ENCODE measurements around the gene UBE2G2.

The UBE2G2 gene

DNA sequence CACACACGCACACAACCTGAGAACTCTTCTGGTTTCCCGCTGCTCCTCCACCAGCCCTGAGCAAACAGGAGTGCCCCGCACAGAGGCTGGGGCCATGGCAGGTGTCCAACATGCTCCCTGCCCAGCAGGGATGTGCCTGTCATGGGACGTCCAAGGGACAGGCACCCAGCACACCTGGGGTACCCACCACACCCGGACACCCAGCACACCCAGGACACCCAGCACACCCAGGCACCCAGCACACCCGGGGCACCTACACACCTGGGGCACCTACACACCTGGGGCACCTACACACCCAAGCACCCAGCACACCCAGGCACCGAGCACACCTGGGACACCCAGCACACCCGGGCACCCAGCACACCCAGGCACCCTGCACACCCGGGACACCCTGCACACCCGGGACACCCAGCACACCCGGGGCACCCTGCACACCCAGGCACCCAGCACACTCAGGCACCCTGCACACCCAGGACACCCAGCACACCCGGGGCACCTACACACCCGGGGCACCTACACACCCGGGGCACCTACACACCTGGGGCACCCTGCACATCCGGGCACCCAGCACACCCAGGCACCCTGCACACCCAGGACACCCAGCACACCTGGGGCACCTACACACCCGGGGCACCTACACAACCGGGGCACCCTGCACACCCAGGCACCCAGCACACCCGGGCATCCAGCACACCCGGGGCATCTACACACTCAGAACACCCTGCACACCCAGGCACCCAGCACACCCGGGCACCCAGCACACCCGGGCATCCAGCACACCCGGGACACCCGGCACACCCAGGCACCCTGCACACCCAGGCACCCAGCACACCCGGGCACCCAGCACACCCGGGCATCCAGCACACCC is 37.9 kb downstream of the UBE2G2 start:
- Histone ChIP-seq H3K79me2 (ENCODE audit: control insufficient read depth, insufficient read depth, low read length, unreplicated experiment) (no peaks in the 10 kb centered on the region), H3K27ac (ENCODE audit: low read depth, low read length) (no peak overlapping the region), H3K4me3 (ENCODE audit: low read depth, low read length) (no peak overlapping the region), H3K4me1 (ENCODE audit: control insufficient read depth, insufficient read depth, low read length, unreplicated experiment) (no peaks in the 10 kb centered on the region), H3K27me3 (ENCODE audit: insufficient read depth, low read length) (no peaks in the 10 kb centered on the region), H3K36me3 (ENCODE audit: insufficient read depth, low read length) (no peaks in the 10 kb centered on the region), H2AFZ (ENCODE audit: low read length, unreplicated experiment) (no peak overlapping the region)

DNA sequence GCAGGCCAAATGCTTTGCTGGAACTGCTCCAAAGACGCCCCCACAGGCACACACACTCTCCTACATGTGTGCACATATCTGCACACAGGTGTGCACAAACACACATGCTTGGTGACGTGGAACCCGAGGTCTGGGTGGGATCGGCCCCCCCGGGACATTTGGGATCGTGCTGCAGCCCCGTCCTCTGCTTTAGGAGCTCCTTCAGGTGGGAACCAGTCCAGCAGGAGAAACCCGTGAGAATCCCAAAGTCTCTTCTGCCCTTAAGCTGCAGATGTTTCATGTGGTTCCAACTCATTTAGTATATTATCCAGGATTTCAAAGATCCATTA is 38.6 kb downstream of the UBE2G2 start:
- Histone ChIP-seq H3K79me2 (ENCODE audit: control insufficient read depth, insufficient read depth, low read length, unreplicated experiment) (no peaks in the 10 kb centered on the region), H3K4me3 (ENCODE audit: low read depth, low read length) (no peak overlapping the region), H3K4me1 (ENCODE audit: control insufficient read depth, insufficient read depth, low read length, unreplicated experiment) (no peaks in the 10 kb centered on the region), H3K27ac (ENCODE audit: low read depth, low read length) (no peak overlapping the region), H3K27me3 (ENCODE audit: insufficient read depth, low read length) (no peaks in the 10 kb centered on the region), H3K36me3 (ENCODE audit: insufficient read depth, low read length) (no peaks in the 10 kb centered on the region), H2AFZ (ENCODE audit: low read length, unreplicated experiment) (no peak overlapping the region)

DNA sequence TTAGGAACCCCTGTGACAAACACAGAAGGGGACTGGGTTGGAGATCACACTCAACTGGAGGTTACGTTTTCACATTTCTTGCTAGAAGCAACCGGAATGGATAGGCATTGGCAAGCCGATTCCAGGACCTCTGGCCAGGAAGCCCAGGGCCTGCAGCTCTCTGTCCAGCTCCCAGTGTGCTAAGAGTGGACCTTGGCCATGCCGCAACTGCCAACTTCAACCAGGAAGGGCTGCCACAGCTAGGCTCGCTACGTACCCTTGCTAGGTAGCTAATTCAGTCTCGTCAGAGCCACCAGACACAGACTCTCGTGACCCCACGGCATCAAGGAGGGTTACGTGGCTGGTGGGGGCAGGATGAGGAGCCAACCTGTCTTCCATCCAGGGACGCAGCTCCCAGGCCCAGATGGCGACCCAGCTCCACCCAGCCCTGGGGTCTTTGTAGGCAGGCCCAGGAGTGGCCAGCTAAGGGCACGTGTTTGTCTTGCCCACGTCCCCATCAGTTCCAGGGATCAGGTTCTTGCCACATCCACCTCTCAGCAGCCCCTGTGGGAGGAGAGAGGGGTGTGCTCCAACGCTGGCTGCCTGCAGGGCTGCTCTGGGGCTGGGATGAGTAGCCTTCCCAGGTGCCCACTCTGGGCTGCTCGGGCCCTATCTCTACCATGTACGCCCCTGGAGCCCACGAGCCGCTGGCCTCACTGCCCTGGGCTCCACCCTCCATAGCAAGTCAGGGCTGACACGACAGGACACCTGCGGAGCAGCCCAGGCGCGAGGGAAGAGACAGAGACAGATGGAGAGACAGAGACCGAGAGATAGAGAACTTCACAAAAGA is 39.2 kb downstream of the UBE2G2 start:
- no peak overlapping the region for H3K4me3 ChIP-seq (ENCODE audit: low read depth, low read length)
- no peaks in the 10 kb centered on the region for H3K27me3 ChIP-seq (ENCODE audit: insufficient read depth, low read length)
- H3K36me3 ChIP-seq (ENCODE audit: insufficient read depth, low read length), result no peaks in the 10 kb centered on the region
- H2AFZ ChIP-seq (ENCODE audit: low read length, unreplicated experiment), result no peak overlapping the region
- no peaks in the 10 kb centered on the region for H3K4me1 ChIP-seq (ENCODE audit: control insufficient read depth, insufficient read depth, low read length, unreplicated experiment)
- no peaks in the 10 kb centered on the region for H3K79me2 ChIP-seq (ENCODE audit: control insufficient read depth, insufficient read depth, low read length, unreplicated experiment)
- no peak overlapping the region for H3K27ac ChIP-seq (ENCODE audit: low read depth, low read length)

DNA sequence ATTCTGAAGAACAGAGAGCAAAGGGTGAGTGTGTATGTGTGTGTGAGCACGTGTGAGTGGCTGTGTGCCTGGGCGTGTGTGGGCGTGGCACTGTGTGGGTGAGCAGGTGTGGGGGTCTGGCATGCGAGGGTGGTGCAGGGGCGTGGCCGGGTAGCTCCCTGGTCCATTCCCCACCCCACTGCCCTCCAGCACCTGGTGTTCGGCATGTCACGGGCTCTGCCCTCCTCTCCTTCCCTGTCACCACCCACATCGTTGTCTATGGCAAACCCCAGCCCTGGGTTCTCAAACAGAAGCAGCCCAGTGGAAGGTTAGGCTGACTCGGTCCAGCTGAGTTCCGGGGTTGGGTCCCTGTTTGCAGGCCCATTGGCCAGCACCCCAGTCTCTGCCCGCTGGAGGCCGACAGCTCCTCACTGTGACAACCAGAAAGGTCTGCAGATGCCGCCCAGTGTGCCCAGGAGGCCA is 39.8 kb downstream of the UBE2G2 start:
- no peak overlapping the region for H2AFZ ChIP-seq (ENCODE audit: low read length, unreplicated experiment)
- H3K4me1 ChIP-seq (ENCODE audit: control insufficient read depth, insufficient read depth, low read length, unreplicated experiment), result no peaks in the 10 kb centered on the region
- H3K4me3 ChIP-seq (ENCODE audit: low read depth, low read length), result no peak overlapping the region
- H3K79me2 ChIP-seq (ENCODE audit: control insufficient read depth, insufficient read depth, low read length, unreplicated experiment), result no peaks in the 10 kb centered on the region
- H3K36me3 ChIP-seq (ENCODE audit: insufficient read depth, low read length), result no peaks in the 10 kb centered on the region
- H3K27me3 ChIP-seq (ENCODE audit: insufficient read depth, low read length), result no peaks in the 10 kb centered on the region
- H3K27ac ChIP-seq (ENCODE audit: low read depth, low read length), result no peak overlapping the region

DNA sequence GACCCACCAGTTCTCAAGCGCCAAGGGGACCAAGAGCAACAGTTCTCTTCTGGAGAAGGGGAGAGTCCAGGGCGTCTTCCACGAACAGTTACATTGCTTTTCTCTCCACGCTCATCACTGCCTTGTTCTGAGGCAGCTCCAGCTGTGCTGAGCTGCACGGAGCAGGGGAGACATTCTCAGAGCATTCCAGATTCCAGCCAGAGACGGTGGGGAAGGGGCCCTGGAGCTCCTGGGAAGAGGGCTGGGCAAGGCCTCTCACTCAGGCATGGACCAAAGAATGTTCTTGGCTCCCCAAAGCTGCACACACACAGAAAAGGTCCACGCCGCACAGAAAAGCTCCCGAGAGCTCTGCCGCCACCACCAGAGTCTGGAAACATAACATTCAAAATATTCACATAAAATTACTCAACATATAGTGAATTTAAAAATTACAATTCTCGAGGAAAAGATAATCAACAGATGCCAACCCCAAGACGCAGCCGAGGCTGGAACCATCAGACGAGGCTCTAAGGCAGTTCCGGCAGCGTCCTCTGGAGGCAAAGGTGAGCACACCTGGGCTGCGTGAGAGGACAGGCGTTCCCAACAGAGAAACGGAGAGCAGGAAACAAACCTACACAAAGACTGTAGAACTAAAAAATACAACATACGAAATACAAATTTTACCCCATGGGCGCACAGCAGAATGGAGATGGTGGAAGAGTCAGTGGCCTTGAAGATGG is 40.5 kb downstream of the UBE2G2 start:
- no peak overlapping the region for H2AFZ ChIP-seq (ENCODE audit: low read length, unreplicated experiment)
- H3K79me2 ChIP-seq (ENCODE audit: control insufficient read depth, insufficient read depth, low read length, unreplicated experiment), result no peaks in the 10 kb centered on the region
- H3K4me1 ChIP-seq (ENCODE audit: control insufficient read depth, insufficient read depth, low read length, unreplicated experiment), result no peaks in the 10 kb centered on the region
- no peak overlapping the region for H3K27ac ChIP-seq (ENCODE audit: low read depth, low read length)
- no peaks in the 10 kb centered on the region for H3K36me3 ChIP-seq (ENCODE audit: insufficient read depth, low read length)
- no peak overlapping the region for H3K4me3 ChIP-seq (ENCODE audit: low read depth, low read length)
- H3K27me3 ChIP-seq (ENCODE audit: insufficient read depth, low read length), result peaks cover 3% of the 10 kb centered on the region; the same call in 1 of the 2 replicates

DNA sequence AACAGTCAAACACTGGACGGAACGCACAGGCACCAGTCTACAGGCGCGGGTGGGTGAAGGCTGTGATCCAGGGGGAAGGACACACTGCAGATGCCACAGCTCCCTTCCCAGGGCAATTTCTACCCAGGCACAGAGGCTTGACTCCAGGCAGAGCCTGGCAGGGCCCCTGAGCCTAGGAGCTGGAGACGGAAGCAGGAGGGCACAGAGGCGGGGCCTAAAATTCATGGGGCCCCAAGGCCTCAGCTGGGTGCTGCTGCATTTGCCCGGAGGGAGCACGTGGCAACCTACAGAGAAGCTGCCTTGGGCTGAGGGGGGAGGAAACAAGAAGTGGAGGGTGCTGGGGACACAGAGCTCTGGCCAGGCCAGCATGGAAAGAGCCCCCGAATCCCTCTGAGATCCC is 41.2 kb downstream of the UBE2G2 start:
- no peak overlapping the region for H3K27ac ChIP-seq (ENCODE audit: low read depth, low read length)
- no peaks in the 10 kb centered on the region for H3K4me1 ChIP-seq (ENCODE audit: control insufficient read depth, insufficient read depth, low read length, unreplicated experiment)
- H3K36me3 ChIP-seq (ENCODE audit: insufficient read depth, low read length), result no peaks in the 10 kb centered on the region
- H2AFZ ChIP-seq (ENCODE audit: low read length, unreplicated experiment), result no peak overlapping the region
- peaks cover 3% of the 10 kb centered on the region; the same call in 1 of the 2 replicates for H3K27me3 ChIP-seq (ENCODE audit: insufficient read depth, low read length)
- H3K79me2 ChIP-seq (ENCODE audit: control insufficient read depth, insufficient read depth, low read length, unreplicated experiment), result no peaks in the 10 kb centered on the region
- no peak overlapping the region for H3K4me3 ChIP-seq (ENCODE audit: low read depth, low read length)

DNA sequence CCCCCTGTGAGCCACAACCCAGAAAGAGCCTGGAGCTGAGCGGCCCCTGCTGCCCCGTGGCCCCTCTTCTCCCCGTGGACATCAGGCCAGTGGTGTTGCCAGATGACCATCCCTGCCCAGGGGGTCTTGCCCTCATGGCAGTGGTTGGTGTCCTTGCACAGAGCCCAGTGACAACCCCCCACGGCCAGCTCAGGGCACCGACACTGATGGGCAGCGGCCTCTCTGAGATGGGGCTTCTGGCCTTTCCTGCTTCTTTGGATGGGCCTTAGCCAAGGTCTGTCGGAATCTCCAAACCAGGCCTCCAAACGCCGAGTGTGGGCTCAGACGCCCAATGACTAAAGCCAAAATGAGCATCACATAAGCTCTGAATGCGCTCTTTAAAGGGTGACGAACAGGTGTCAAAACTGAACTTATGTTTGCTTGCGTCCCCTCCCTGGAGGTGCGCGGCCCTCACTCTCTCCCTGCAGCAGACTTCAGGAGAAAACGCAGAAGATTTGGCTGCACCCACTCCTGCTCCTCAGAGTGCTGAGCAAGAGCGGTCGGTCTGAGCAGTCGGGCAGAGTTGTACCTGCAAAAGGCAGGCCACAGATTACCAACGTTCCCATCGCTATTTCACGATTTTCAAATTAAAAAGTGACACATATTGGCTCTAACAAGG is 41.9 kb downstream of the UBE2G2 start:
- no peak overlapping the region for H3K4me3 ChIP-seq (ENCODE audit: low read depth, low read length)
- H3K27ac ChIP-seq (ENCODE audit: low read depth, low read length), result no peak overlapping the region
- no peak overlapping the region for H2AFZ ChIP-seq (ENCODE audit: low read length, unreplicated experiment)
- H3K36me3 ChIP-seq (ENCODE audit: insufficient read depth, low read length), result no peaks in the 10 kb centered on the region
- H3K27me3 ChIP-seq (ENCODE audit: insufficient read depth, low read length), result peaks cover 3% of the 10 kb centered on the region; the same call in 1 of the 2 replicates
- H3K79me2 ChIP-seq (ENCODE audit: control insufficient read depth, insufficient read depth, low read length, unreplicated experiment), result no peaks in the 10 kb centered on the region
- no peaks in the 10 kb centered on the region for H3K4me1 ChIP-seq (ENCODE audit: control insufficient read depth, insufficient read depth, low read length, unreplicated experiment)

DNA sequence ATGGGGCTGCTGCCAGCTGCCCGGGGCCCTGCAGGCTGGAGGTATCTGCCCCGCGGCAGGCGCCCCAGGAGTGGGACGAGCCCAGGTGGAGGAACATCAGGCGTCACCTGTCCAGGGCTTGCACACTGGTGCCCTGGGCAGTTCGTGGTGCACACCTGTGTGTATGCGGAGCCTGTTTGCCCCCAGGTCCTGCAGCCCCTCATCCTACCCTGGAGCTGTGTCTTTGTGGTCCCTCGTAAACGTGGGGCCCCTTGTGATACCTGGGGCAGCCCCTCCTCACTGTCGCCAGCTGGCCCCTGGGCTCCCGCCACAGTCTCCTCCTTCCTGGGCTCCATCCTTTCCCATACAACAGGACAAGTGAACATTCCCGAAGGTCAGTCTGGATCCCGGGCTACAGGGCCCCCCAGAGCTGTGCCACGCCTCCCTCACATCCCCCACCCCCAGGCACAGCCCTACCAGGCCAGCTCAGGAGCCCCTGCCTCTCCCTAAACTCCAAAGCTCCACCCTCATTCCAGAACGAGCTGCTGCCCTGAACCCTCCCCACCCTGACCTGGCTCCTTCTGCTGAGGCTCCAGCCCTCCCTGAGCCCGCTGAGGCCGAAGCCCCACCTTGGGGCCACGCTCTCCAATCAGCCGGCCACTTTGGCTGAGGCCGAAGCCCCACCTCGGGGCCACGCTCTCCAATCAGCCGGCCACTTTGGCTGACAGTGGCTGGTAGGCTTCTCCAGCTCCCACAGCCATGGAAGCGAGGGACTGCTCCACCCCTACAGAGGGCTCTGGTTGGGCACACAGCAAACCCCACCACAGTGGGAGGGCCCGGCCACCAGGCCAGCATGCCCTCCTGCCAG is 42.6 kb downstream of the UBE2G2 start:
- no peaks in the 10 kb centered on the region for H3K79me2 ChIP-seq (ENCODE audit: control insufficient read depth, insufficient read depth, low read length, unreplicated experiment)
- H3K4me1 ChIP-seq (ENCODE audit: control insufficient read depth, insufficient read depth, low read length, unreplicated experiment), result no peaks in the 10 kb centered on the region
- peaks cover 3% of the 10 kb centered on the region; the same call in 1 of the 2 replicates for H3K27me3 ChIP-seq (ENCODE audit: insufficient read depth, low read length)
- H2AFZ ChIP-seq (ENCODE audit: low read length, unreplicated experiment), result no peak overlapping the region
- no peaks in the 10 kb centered on the region for H3K36me3 ChIP-seq (ENCODE audit: insufficient read depth, low read length)
- no peak overlapping the region for H3K27ac ChIP-seq (ENCODE audit: low read depth, low read length)
- H3K4me3 ChIP-seq (ENCODE audit: low read depth, low read length), result no peak overlapping the region

DNA sequence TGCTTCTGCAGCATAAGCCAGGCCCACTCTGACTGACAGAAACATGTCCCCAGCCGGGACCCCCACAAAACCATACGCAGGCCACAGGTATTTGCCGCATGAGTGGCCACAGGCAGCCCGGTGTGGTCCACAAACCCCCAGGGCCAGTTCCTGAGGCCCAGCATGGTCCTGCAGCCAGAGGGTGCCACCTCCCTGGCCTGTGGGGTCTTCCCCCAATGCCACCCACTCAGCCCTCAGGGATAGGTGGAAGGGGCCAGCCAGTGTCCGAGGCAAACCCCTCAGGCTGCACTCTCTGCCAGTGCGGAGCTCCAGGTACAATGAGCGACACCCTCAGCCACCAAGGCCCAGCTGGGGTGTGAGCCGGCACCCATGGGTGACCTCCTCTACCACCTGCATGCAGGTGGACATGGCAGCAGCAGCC is 43.5 kb downstream of the UBE2G2 start:
- H3K27ac ChIP-seq (ENCODE audit: low read depth, low read length), result no peak overlapping the region
- peaks cover 3% of the 10 kb centered on the region; the same call in 1 of the 2 replicates for H3K27me3 ChIP-seq (ENCODE audit: insufficient read depth, low read length)
- no peak overlapping the region for H2AFZ ChIP-seq (ENCODE audit: low read length, unreplicated experiment)
- no peaks in the 10 kb centered on the region for H3K36me3 ChIP-seq (ENCODE audit: insufficient read depth, low read length)
- no peaks in the 10 kb centered on the region for H3K79me2 ChIP-seq (ENCODE audit: control insufficient read depth, insufficient read depth, low read length, unreplicated experiment)
- H3K4me3 ChIP-seq (ENCODE audit: low read depth, low read length), result no peak overlapping the region
- no peaks in the 10 kb centered on the region for H3K4me1 ChIP-seq (ENCODE audit: control insufficient read depth, insufficient read depth, low read length, unreplicated experiment)
